ENCODE data around the gene EFCAB11.

DNA sequence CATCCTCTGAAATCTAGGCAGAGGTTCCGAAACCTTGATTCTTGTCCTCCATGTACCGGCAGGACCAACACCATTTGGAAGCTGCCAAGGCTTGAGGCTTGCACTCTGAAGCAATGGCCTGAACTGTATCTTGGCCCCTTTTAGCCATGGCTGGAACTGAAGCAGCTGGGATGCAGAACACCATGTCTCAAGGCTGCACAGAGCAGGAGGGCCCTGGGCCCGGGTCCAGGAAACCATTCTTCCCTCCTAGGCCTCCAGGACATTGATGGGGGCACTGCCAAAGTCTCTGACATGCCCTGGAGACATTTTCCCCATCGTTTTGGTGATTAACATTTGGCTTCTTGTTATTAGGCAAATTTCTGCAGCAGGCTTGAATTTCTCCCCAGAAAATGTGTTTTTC, 198.7 kb downstream of the EFCAB11 start:
- TF ChIP-seq POLR2A (IDR thresholded peaks at IDR 0.05; ENCODE audit: control extremely low read depth in 1 of 2, low read depth in 2 of 2, low read length in 2 of 2), result no peak
- TF ChIP-seq CBX5 (IDR thresholded peaks at IDR 0.05; ENCODE audit: low read depth, low read length), result no peak
- TF ChIP-seq CEBPB (IDR thresholded peaks at IDR 0.05; ENCODE audit: low read depth, low read length), result no peak
- no peak for TF ChIP-seq EP300 (IDR thresholded peaks at IDR 0.05; ENCODE audit: borderline replicate concordance in 1 of 2, low read depth in 2 of 2, low read length in 2 of 2)
- TF ChIP-seq GTF2F1 (IDR thresholded peaks at IDR 0.05; ENCODE audit: borderline replicate concordance, low read depth, low read length), result no peak
- TF ChIP-seq, protein P1, sequence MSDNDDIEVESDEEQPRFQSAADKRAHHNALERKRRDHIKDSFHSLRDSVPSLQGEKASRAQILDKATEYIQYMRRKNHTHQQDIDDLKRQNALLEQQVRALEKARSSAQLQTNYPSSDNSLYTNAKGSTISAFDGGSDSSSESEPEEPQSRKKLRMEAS (IDR thresholded peaks at IDR 0.05), result no peak
- TF ChIP-seq, protein P2, sequence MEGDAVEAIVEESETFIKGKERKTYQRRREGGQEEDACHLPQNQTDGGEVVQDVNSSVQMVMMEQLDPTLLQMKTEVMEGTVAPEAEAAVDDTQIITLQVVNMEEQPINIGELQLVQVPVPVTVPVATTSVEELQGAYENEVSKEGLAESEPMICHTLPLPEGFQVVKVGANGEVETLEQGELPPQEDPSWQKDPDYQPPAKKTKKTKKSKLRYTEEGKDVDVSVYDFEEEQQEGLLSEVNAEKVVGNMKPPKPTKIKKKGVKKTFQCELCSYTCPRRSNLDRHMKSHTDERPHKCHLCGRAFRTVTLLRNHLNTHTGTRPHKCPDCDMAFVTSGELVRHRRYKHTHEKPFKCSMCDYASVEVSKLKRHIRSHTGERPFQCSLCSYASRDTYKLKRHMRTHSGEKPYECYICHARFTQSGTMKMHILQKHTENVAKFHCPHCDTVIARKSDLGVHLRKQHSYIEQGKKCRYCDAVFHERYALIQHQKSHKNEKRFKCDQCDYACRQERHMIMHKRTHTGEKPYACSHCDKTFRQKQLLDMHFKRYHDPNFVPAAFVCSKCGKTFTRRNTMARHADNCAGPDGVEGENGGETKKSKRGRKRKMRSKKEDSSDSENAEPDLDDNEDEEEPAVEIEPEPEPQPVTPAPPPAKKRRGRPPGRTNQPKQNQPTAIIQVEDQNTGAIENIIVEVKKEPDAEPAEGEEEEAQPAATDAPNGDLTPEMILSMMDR (IDR thresholded peaks at IDR 0.05; ENCODE audit: control extremely low read depth in 1 of 3, insufficient read depth in 1 of 3, low read depth in 1 of 3, low read length in 3 of 3), result no peak
- no peak for TF ChIP-seq NANOG (IDR thresholded peaks at IDR 0.05; ENCODE audit: insufficient read depth, low read depth, low read length, poor library complexity, severe bottlenecking)
